ENCODE results near the gene FBH1. TPM values are rescaled to one million over a fixed set of nuclear protein-coding genes. Genes with fewer than 3 reads are reported as not detected.
"Not testable (repeated sequence)": the region's sequence is repeated elsewhere in the genome, so short reads cannot be mapped to it uniquely, and the experiment has no call there.

The FBH1 gene
- total RNA-seq, 1 experiment from 2014 or later, result 22.0 TPM

- Histone ChIP-seq H3K9ac (ENCODE audit: low read length) (no peak overlapping the region), H3F3A (ENCODE audit: low read length, unreplicated experiment) (no peaks in the 10 kb centered on the region), H3K27me3 (ENCODE audit: low read length) (no peaks in the 10 kb centered on the region), H3K4me3 (ENCODE audit: low read length) (no peak overlapping the region), H2AFZ (ENCODE audit: low read length) (no peak overlapping the region), H3K4me2 (ENCODE audit: low read length) (no peak overlapping the region), H3K79me2 (ENCODE audit: low read length) (no peaks in the 10 kb centered on the region), H3K27ac (ENCODE audit: low read length) (no peak overlapping the region), H3K9me2 (replicated peaks; ENCODE audit: low read length) (no peaks in the 10 kb centered on the region), H3K9me3 (ENCODE audit: low read length) (no peaks in the 10 kb centered on the region), H3K4me1 (ENCODE audit: insufficient read depth, low read length) (no peaks in the 10 kb centered on the region), H3K36me3 (ENCODE audit: low read depth, low read length) (no peaks in the 10 kb centered on the region), H4K20me1 (ENCODE audit: low read length) (no peaks in the 10 kb centered on the region)
- no TSS peak for BruUV-seq (replicated peaks)
- ATAC-seq (no peak), DNase-seq (no peak)
- intact Hi-C loops (cut with micrococcal nuclease), result no loop called here
- POLR2A ChIA-PET (ENCODE audit: unreplicated experiment), result no interaction called here
- TF ChIP-seq EZH2 (IDR thresholded peaks at IDR 0.05; ENCODE audit: low read length, unreplicated experiment) (no peak), CTCF (conservative IDR thresholded peaks at IDR 0.05; ENCODE audit: low read depth, low read length) (no peak), EZH2phosphoT487 (IDR thresholded peaks at IDR 0.05; ENCODE audit: borderline replicate concordance, low read length) (no peak)
- CTCF ChIA-PET, result no interaction called here
These were observed 14.2 kb downstream of the FBH1 start for GRCh38 chr10:5904227-5904626.

GRCh38 chr10:5905854-5906507, 15.9 kb downstream of the FBH1 start:
- Histone ChIP-seq H3K36me3 (ENCODE audit: low read depth, low read length) (no peaks in the 10 kb centered on the region), H3F3A (ENCODE audit: low read length, unreplicated experiment) (no peaks in the 10 kb centered on the region), H3K27ac (ENCODE audit: low read length) (no peak overlapping the region), H3K4me2 (ENCODE audit: low read length) (no peak overlapping the region), H3K4me3 (ENCODE audit: low read length) (no peak overlapping the region), H2AFZ (ENCODE audit: low read length) (no peak overlapping the region), H3K27me3 (ENCODE audit: low read length) (no peaks in the 10 kb centered on the region), H3K79me2 (ENCODE audit: low read length) (no peaks in the 10 kb centered on the region), H3K4me1 (ENCODE audit: insufficient read depth, low read length) (no peaks in the 10 kb centered on the region), H3K9me2 (replicated peaks; ENCODE audit: low read length) (no peaks in the 10 kb centered on the region), H3K9ac (ENCODE audit: low read length) (no peak overlapping the region), H4K20me1 (ENCODE audit: low read length) (no peaks in the 10 kb centered on the region), H3K9me3 (ENCODE audit: low read length) (no peaks in the 10 kb centered on the region)
- DNase-seq (no peak), ATAC-seq (no peak)
- no peak for TF ChIP-seq CTCF (conservative IDR thresholded peaks at IDR 0.05; ENCODE audit: low read depth, low read length)
- TF ChIP-seq EZH2 (IDR thresholded peaks at IDR 0.05; ENCODE audit: low read length, unreplicated experiment), result no peak
- TF ChIP-seq EZH2phosphoT487 (IDR thresholded peaks at IDR 0.05; ENCODE audit: borderline replicate concordance, low read length), result no peak
- intact Hi-C loops (cut with micrococcal nuclease), result no loop called here
- ChIA-PET CTCF (no interaction called here), POLR2A (ENCODE audit: unreplicated experiment) (no interaction called here)
- no TSS peak for BruUV-seq (replicated peaks)

- Histone ChIP-seq H3K9ac (ENCODE audit: low read length) (no peak overlapping the region), H3K4me1 (ENCODE audit: insufficient read depth, low read length) (no peaks in the 10 kb centered on the region), H3K9me2 (replicated peaks; ENCODE audit: low read length) (no peaks in the 10 kb centered on the region), H3K27ac (ENCODE audit: low read length) (no peak overlapping the region), H4K20me1 (ENCODE audit: low read length) (no peaks in the 10 kb centered on the region), H3K9me3 (ENCODE audit: low read length) (no peaks in the 10 kb centered on the region), H3F3A (ENCODE audit: low read length, unreplicated experiment) (no peaks in the 10 kb centered on the region), H3K79me2 (ENCODE audit: low read length) (no peaks in the 10 kb centered on the region), H3K36me3 (ENCODE audit: low read depth, low read length) (no peaks in the 10 kb centered on the region), H2AFZ (ENCODE audit: low read length) (no peak overlapping the region), H3K27me3 (ENCODE audit: low read length) (no peaks in the 10 kb centered on the region), H3K4me2 (ENCODE audit: low read length) (no peak overlapping the region), H3K4me3 (ENCODE audit: low read length) (no peak overlapping the region)
- CTCF ChIA-PET, result no interaction called here
- no TSS peak for BruUV-seq (replicated peaks)
- POLR2A ChIA-PET (ENCODE audit: unreplicated experiment), result no interaction called here
- DNase-seq (no peak), ATAC-seq (no peak)
- intact Hi-C loops (cut with micrococcal nuclease), result no loop called here
- no peak for TF ChIP-seq CTCF (conservative IDR thresholded peaks at IDR 0.05; ENCODE audit: low read depth, low read length)
- TF ChIP-seq EZH2phosphoT487 (IDR thresholded peaks at IDR 0.05; ENCODE audit: borderline replicate concordance, low read length), result no peak
- TF ChIP-seq EZH2 (IDR thresholded peaks at IDR 0.05; ENCODE audit: low read length, unreplicated experiment), result no peak
These were observed 16.6 kb downstream of the FBH1 start for GRCh38 chr10:5906651-5907050.

- H3K79me2 ChIP-seq (ENCODE audit: low read length); DNase-seq; H3K4me2 ChIP-seq (ENCODE audit: low read length); H3K9me2 ChIP-seq (replicated peaks; ENCODE audit: low read length); H2AFZ ChIP-seq (ENCODE audit: low read length); H4K20me1 ChIP-seq (ENCODE audit: low read length); ATAC-seq; H3K9ac ChIP-seq (ENCODE audit: low read length); CTCF ChIA-PET; intact Hi-C loops (cut with micrococcal nuclease); H3K36me3 ChIP-seq (ENCODE audit: low read depth, low read length); POLR2A ChIA-PET (ENCODE audit: unreplicated experiment); H3K27ac ChIP-seq (ENCODE audit: low read length); H3K4me1 ChIP-seq (ENCODE audit: insufficient read depth, low read length); H3K9me3 ChIP-seq (ENCODE audit: low read length); H3K4me3 ChIP-seq (ENCODE audit: low read length); H3F3A ChIP-seq (ENCODE audit: low read length, unreplicated experiment); BruUV-seq (replicated peaks); H3K27me3 ChIP-seq (ENCODE audit: low read length): not testable (repeated sequence)
These were observed 18.6 kb downstream of the FBH1 start for GRCh38 chr10:5908676-5909075.
